Karpas-422 (cell line): ENCODE results near the gene ITGB1. TPM values are rescaled to one million over a fixed set of nuclear protein-coding genes. Genes with fewer than 3 reads are reported as not detected.

Experiments
- DNase-seq: peaks from one replicate; pipeline ENCODE4 v3.0.0-alpha.2; 2015
- H2AFZ ChIP-seq: fragments of 200-600 bp; sonication (generic); 2 replicates; pipeline ENCODE4 v1.6.1; 2014; ENCODE audit warnings: antibody characterized with exemption, low read length, mixed read lengths
- H3K27ac ChIP-seq: fragments of 200-600 bp; sonication (generic); 2 replicates; pipeline ENCODE4 v1.5.1; 2014; ENCODE audit warnings: mild to moderate bottlenecking, low read length, moderate library complexity
- H3K27me3 ChIP-seq: fragments of 200-600 bp; sonication (generic); 2 replicates; pipeline ENCODE4 v1.6.1; 2014; ENCODE audit warnings: low read length, mixed read lengths
- H3K36me3 ChIP-seq: fragments of 200-600 bp; sonication (generic); 2 replicates; pipeline ENCODE4 v1.6.1; 2014; ENCODE audit warnings: low read length, mixed read lengths; ENCODE audit not compliant: insufficient read depth
- H3K4me1 ChIP-seq: fragments of 200-600 bp; sonication (generic); 2 replicates; pipeline ENCODE4 v1.6.1; 2014; ENCODE audit warnings: mild to moderate bottlenecking, low read length, mixed read lengths
- H3K4me2 ChIP-seq: fragments of 200-600 bp; sonication (generic); 2 replicates; pipeline ENCODE4 v1.6.1; 2014; ENCODE audit warnings: low read length, low read depth, mild to moderate bottlenecking; ENCODE audit not compliant: poor library complexity, severe bottlenecking
- H3K4me3 ChIP-seq: fragments of 200-600 bp; sonication (generic); 2 replicates; pipeline ENCODE4 v1.5.1; 2014; ENCODE audit warnings: mild to moderate bottlenecking, antibody characterized with exemption, low read length, mixed read lengths
- H3K79me2 ChIP-seq: fragments of 200-600 bp; sonication (generic); 2 replicates; pipeline ENCODE4 v1.6.1; 2014; ENCODE audit warnings: mild to moderate bottlenecking, low read length, mixed read lengths
- H3K9ac ChIP-seq: fragments of 200-600 bp; sonication (generic); 2 replicates; pipeline ENCODE4 v1.6.0; 2014; ENCODE audit warnings: low read length
- H3K9me2 ChIP-seq: fragments of 200-600 bp; sonication (generic), shearing (Covaris generic); replicated peaks from 2 replicates; pipeline ENCODE4 v1.6.0; 2014; ENCODE audit warnings: mild to moderate bottlenecking, low read length, moderate library complexity; ENCODE audit not compliant: insufficient read depth
- H3K9me3 ChIP-seq: fragments of 300-700, 200-600 bp; sonication (generic); 2 replicates; pipeline ENCODE4 v1.6.1; 2014; ENCODE audit warnings: low read length, mixed read lengths
- H4K20me1 ChIP-seq: fragments of 200-600 bp; sonication (generic); 2 replicates; pipeline ENCODE4 v1.6.1; 2014; ENCODE audit warnings: mild to moderate bottlenecking, antibody characterized with exemption, low read length, low read depth; ENCODE audit not compliant: insufficient read depth
- total RNA-seq: library from RNA; depleted of rRNA; stranded (reverse); fragments of >200 nt; shearing (Covaris generic); gene quantifications from 2 replicates; pipeline ENCODE4 v1.2.3, GENCODE V29; 2014; ENCODE audit warnings: low replicate concordance

The ITGB1 gene
- total RNA-seq, 1 experiment from 2014 or later, result 559 TPM

DNA sequence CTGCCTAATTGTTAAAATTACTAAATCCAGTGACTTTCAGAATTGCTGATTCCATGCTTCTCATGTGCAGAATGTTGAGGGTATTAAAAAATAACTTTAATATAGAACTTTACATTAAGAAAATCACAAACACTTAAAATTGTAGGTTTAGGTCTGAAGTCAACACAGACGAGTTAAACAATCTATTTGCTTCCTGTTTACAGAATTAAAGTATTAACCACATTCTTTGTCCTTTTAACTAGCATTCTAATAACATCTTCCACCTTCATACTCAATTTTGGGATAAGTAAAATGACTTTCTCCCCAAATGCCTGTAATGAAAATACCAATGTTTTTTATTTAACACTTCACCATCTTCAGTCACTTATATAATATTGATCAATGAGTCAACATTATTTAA is 2.2 kb downstream of the ITGB1 start:
- Histone ChIP-seq H2AFZ (no peak overlapping the region), H3K27ac (peak overlapping the region; percentile 93), H3K4me1 (peaks cover 77% of the 10 kb centered on the region), H3K9me2 (no peaks in the 10 kb centered on the region), H3K4me2 (peak overlapping the region; percentile 82), H3K27me3 (no peaks in the 10 kb centered on the region), H3K79me2 (peaks cover 77% of the 10 kb centered on the region), H4K20me1 (peaks cover 44% of the 10 kb centered on the region), H3K9me3 (no peaks in the 10 kb centered on the region), H3K4me3 (peak overlapping the region; percentile 84), H3K9ac (peak overlapping the region; percentile 95), H3K36me3 (peaks cover 40% of the 10 kb centered on the region)
- peak; percentile 49 for DNase-seq

DNA sequence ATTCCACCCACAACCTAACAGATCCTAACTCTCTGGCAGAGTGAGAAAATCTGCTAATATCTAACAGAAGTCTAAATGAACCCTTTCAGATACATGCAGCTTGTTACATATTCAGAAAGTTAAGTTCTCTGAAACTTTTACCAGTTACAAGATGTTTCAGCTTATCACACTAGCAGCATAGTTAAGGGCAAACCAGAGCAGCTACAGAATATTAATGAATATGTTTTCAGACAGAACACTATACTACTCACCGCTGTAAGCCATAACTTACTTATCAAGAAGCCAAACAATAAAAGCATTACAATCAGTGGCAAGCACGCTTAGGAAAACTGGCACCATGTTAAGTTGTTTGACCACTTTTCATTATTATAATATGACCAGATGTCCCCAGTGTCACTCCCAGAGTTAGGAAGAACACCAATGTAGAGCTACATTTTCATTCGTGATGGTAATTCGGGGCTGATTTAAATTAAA is 2.7 kb downstream of the ITGB1 start:
- no peak overlapping the region for H2AFZ ChIP-seq
- peak; percentile 63 for DNase-seq
- no peaks in the 10 kb centered on the region for H3K9me3 ChIP-seq
- no peaks in the 10 kb centered on the region for H3K9me2 ChIP-seq
- peaks cover 48% of the 10 kb centered on the region for H4K20me1 ChIP-seq
- H3K4me3 ChIP-seq, result peak overlapping the region; percentile 84
- peaks cover 43% of the 10 kb centered on the region for H3K36me3 ChIP-seq
- peak overlapping the region; percentile 82 for H3K4me2 ChIP-seq
- H3K79me2 ChIP-seq, result peaks cover 81% of the 10 kb centered on the region
- H3K27me3 ChIP-seq, result no peaks in the 10 kb centered on the region
- H3K4me1 ChIP-seq, result peaks cover 77% of the 10 kb centered on the region
- H3K27ac ChIP-seq, result peak overlapping the region; percentile 93
- H3K9ac ChIP-seq, result peak overlapping the region; percentile 95

DNA sequence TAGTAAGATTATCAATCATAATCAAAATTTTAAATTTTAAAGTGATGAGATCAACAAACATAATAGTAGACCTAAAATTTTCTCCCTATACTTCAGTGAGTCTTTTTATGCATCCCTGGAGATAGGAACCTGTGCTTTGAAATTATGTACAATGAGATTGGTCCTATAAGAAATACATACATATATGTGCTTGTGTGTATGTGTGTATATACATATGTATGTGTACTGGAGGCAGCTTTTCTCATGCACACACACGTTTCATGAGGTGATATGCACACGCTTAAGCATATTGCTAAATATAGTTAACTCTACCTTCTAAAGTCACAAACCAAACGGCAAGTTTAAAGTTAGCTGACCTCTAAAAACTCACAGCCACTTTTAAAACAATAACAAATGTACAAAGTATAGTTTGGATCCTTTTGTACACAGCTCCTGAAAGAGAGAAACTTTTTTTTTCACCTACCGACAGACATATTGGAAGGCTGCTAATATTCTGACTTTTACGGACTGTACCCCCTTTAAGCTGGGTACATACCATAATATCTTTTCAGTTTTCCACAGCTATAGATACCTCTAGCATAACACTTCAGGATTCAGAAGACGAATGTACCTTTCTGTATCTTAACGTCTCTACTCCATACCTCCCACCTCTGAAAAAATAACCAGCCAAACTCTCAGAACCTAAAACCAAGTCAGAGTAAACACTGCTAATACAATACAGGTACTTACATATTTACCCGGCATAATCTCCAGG is 3.3 kb downstream of the ITGB1 start:
- Histone ChIP-seq H3K4me1 (peaks cover 77% of the 10 kb centered on the region), H3K36me3 (peaks cover 43% of the 10 kb centered on the region), H3K27me3 (no peaks in the 10 kb centered on the region), H3K9me3 (no peaks in the 10 kb centered on the region), H3K9ac (peak overlapping the region; percentile 95), H3K27ac (peak overlapping the region; percentile 93), H3K4me2 (peak overlapping the region; percentile 82), H4K20me1 (peaks cover 54% of the 10 kb centered on the region), H3K4me3 (peak overlapping the region; percentile 84), H2AFZ (no peak overlapping the region), H3K79me2 (peaks cover 88% of the 10 kb centered on the region), H3K9me2 (no peaks in the 10 kb centered on the region)
- DNase-seq, result peak; percentile 62

DNA sequence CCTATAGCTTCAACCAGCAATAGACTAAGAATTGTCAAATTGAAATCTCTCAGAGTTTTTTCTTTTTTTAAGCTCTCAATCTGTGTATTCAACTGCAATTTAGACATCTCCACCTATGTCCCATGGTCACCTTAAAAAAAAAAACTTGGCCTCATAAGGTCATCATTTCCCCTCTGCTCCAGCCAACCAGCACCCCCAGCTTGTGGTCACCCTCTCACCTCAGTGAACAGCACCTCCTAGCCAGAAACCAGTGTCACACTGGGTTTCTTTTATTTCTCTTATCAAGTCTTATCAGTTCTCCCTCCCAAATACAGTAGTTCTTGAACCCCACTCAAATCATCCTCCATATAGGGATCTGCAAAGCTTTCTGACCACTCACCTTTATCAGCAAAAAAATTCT is 4.0 kb downstream of the ITGB1 start:
- no peaks in the 10 kb centered on the region for H3K9me3 ChIP-seq
- peak overlapping the region; percentile 84 for H3K4me3 ChIP-seq
- H3K4me2 ChIP-seq, result peak overlapping the region; percentile 82
- peaks cover 77% of the 10 kb centered on the region for H3K4me1 ChIP-seq
- no peaks in the 10 kb centered on the region for H3K9me2 ChIP-seq
- peak overlapping the region; percentile 93 for H3K27ac ChIP-seq
- peaks cover 60% of the 10 kb centered on the region for H4K20me1 ChIP-seq
- H3K27me3 ChIP-seq, result no peaks in the 10 kb centered on the region
- peak overlapping the region; percentile 95 for H3K9ac ChIP-seq
- DNase-seq, result peak; percentile 65
- H2AFZ ChIP-seq, result no peak overlapping the region
- peaks cover 46% of the 10 kb centered on the region for H3K36me3 ChIP-seq
- H3K79me2 ChIP-seq, result peaks cover 94% of the 10 kb centered on the region

DNA sequence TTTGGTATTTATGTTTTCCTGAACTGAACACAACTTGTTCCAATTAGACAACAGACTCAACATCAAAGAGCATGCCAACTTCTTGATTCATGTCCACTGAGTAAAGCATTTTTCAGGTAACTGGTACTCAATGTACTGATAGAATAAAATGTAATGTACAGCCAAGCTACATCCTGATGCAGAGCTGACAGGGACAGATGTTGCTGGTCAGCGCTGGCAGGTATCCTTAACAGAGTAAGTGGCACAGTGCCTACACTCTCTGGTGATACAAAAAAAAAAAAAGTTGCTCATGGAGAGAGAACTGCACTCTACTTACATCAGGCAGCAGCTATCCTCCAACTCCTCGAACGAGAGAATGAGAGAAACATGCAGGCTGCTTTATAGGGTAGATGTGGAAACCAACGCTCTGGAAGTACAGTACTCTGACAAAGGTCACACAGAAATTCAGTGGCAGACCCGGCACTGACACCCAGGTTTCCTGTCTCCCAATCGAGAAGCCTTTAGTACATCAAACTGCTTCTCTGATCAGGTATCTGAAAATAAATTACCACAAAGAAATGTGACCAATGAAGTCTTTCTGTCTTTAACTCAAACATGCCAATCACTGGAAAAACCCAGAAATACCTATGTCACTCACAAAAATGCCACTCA is 4.6 kb downstream of the ITGB1 start:
- Histone ChIP-seq H3K9ac (peak overlapping the region; percentile 95), H3K27me3 (no peaks in the 10 kb centered on the region), H2AFZ (no peak overlapping the region), H3K4me3 (peak overlapping the region; percentile 84), H3K4me2 (peak overlapping the region; percentile 82), H3K27ac (peak overlapping the region; percentile 93), H3K79me2 (peaks cover 95% of the 10 kb centered on the region), H3K36me3 (peaks cover 49% of the 10 kb centered on the region), H4K20me1 (peaks cover 66% of the 10 kb centered on the region), H3K4me1 (peaks cover 77% of the 10 kb centered on the region), H3K9me2 (no peaks in the 10 kb centered on the region), H3K9me3 (no peaks in the 10 kb centered on the region)
- DNase-seq, result peak; percentile 46

DNA sequence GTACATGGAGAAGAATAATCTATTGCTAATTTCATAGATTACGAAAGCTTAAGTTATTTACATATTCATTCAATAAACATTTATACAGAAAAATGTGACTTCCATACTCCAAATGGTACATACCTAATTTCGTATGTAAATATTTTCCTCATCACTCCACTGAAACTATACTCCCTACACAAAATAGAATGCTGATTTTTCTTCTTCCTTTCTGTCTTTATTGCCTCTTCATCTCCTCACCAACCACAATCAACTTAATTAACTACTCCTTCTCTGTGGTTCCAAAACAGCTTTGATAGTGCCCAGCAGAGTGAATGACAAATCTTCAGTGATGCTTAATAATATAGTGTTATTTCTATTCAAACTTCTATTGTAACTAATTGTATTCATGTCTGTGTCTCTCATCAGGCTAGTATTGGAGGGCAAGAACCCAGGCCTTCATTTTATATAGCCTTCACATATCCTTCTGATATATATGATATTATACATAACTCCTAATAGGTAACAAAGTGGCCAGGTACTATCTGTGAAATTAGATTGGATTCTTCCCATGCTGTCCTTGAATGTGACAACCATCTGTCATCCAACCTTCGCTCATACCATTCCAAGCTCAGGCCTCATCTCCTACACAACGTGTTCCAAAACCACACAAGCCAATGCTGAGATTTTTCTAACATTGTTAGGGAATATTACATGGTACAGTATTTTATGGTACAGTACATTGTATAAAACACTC is 5.3 kb downstream of the ITGB1 start:
- Histone ChIP-seq H3K9ac (peak overlapping the region; percentile 95), H3K27ac (peak overlapping the region; percentile 93), H3K4me1 (peaks cover 84% of the 10 kb centered on the region), H3K4me2 (peak overlapping the region; percentile 82), H3K9me2 (no peaks in the 10 kb centered on the region), H3K27me3 (no peaks in the 10 kb centered on the region), H4K20me1 (peaks cover 73% of the 10 kb centered on the region), H3K9me3 (no peaks in the 10 kb centered on the region), H2AFZ (no peak overlapping the region), H3K79me2 (peaks cover 100% of the 10 kb centered on the region), H3K4me3 (peak overlapping the region; percentile 84), H3K36me3 (peaks cover 55% of the 10 kb centered on the region)
- peak; percentile 54 for DNase-seq

DNA sequence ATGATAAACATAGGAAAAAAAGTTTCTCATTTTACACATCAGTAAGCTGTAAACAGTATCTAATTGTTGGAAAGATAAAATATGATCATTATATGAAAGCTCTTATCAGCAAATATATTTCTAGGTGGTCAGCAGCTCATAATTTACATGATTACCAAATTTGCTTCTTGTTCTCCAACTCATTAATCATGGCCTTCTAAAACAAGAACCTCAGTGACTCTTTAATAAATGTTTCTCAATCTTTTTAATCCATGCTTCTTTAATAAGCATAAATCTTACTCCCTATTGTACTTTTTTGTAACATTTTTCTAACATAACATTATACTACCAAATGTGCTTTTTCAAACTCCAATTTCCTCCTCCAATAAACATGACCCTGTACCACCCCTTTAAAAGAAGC is 5.9 kb downstream of the ITGB1 start:
- H3K79me2 ChIP-seq, result peaks cover 100% of the 10 kb centered on the region
- H3K27me3 ChIP-seq, result no peaks in the 10 kb centered on the region
- peak; percentile 53 for DNase-seq
- H3K4me2 ChIP-seq, result peak overlapping the region; percentile 82
- no peak overlapping the region for H2AFZ ChIP-seq
- peaks cover 53% of the 10 kb centered on the region for H3K36me3 ChIP-seq
- peaks cover 90% of the 10 kb centered on the region for H3K4me1 ChIP-seq
- H4K20me1 ChIP-seq, result peaks cover 79% of the 10 kb centered on the region
- H3K27ac ChIP-seq, result peak overlapping the region; percentile 93
- no peaks in the 10 kb centered on the region for H3K9me2 ChIP-seq
- H3K9ac ChIP-seq, result no peak overlapping the region
- no peaks in the 10 kb centered on the region for H3K9me3 ChIP-seq
- peak overlapping the region; percentile 84 for H3K4me3 ChIP-seq

DNA sequence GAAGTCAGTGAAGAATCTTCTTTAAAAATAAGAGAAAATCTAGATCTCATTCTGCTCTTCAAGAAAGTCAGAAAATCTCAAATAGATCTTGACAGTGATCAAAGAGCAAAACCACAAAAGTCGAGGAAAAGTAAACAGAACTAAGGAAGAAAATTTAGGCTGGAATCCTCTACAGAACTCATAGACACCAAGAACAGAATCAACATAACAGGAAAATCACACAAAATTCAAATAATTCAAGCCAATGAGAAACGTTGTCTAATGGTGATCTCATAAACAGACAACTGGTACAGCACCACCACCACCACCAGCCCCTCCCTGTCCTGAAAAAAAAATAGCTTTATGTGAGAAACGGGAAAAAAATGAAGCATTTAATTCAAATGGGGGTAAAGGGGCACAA is 6.9 kb downstream of the ITGB1 start:
- Histone ChIP-seq H3K36me3 (peaks cover 45% of the 10 kb centered on the region), H3K27ac (peak overlapping the region; percentile 93), H2AFZ (no peak overlapping the region), H3K4me3 (peak overlapping the region; percentile 84), H3K9me2 (no peaks in the 10 kb centered on the region), H4K20me1 (peaks cover 86% of the 10 kb centered on the region), H3K79me2 (peaks cover 100% of the 10 kb centered on the region), H3K4me2 (peak overlapping the region; percentile 82), H3K9ac (0 out of 2 replicates have a peak overlapping the region, but pooled peaks have one; percentile 12), H3K9me3 (no peaks in the 10 kb centered on the region), H3K27me3 (no peaks in the 10 kb centered on the region), H3K4me1 (peaks cover 99% of the 10 kb centered on the region)
- peak; percentile 49 for DNase-seq
